ENCODE results near the gene GGT6.

Gene GGT6

DNA sequence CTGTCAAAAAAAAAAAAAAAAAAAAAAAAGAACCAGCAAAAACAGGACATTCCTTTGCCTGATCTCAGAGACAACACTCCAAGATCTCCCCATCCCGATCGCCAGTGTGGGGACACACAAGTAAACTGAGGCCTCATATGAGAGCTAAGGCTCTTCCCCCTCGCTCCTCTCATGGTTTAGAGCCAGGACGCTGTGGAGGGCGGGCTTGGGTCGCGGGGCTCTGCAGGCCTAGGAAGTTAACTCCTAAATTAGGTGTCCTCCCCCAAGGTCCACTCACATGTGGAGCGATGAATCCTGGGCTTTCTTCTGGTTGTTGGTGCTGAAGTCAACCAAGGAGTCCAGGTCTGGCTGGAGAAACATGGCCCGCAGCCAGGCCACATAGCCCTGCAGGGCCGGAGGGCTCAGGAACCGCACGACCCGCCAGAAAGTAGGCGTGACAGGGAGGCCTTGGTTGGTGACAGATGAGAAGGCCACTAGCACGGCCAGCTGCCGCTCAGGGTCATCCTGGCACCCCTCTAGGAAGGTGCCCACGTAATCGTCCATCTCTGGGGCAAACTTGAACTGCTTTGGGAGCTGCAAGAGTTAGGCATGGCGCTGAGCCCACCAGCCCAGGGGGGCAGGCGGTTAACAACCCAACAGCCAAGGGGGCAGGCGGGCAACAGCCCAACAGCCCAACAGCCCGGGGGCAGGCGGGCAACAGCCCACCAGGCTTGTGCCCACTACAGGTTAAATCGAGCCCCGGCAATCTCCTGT is 10.4 kb downstream of the GGT6 start:
- DNase-seq: no peak

DNA sequence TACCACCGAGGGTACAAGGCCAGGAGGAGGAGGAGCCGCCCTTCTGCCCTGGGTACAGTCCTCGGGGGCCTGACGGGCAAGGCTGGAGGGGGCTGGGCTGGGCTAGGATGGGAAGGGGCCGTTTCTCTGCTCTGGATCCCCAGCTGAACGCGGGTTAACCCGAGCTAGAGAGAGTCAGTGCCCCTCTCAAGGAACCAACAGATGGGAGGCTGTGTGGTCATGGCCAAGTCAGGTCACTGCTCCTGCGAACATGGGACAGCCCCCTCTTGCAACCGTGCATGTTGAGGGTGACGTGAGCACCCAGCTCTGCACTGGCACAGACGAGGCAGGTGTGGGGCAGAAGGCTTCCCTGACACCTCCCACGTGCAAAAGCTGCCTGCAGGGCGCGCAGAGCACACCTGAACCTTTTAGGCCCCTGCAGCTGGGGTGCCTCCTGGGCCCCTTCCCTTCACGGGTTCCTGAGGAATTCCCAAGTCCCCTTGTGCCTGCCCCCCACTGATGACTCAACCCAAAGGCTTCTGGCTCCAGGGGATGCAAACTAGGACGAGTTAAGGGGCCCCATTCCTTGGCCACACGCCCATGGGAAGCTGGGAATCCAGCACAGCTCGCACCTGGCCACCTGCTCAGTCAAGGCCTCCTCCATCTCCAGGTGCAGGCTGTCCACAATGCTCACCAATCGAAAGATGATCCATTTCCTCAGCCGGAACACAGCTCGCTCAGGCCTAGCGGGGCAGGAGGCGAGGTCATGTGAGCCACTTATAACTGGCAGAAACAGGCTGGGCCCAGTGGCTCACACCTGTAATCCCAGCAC is 11.5 kb downstream of the GGT6 start:
- no peak for DNase-seq

DNA sequence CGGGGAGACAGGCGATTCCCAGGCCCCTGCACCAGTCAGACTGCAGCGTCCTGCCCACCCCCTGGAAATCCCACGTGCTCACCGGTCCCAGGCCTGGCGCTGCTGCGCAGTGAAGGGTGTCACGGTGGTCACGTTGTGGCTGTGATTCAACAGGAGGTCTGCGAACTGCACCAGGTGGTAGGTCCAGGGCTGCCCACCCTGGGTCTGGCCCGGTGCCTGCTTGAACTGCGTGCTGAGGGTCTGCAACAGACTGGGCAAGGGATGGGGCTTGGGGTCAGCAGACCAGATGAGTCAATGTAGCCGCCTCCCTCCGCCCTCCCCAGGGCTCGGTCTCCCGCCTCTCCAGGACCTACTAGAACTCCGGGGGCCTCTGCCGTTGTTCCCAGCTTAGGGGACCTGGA is 12.3 kb downstream of the GGT6 start:
- DNase-seq: no peak

DNA sequence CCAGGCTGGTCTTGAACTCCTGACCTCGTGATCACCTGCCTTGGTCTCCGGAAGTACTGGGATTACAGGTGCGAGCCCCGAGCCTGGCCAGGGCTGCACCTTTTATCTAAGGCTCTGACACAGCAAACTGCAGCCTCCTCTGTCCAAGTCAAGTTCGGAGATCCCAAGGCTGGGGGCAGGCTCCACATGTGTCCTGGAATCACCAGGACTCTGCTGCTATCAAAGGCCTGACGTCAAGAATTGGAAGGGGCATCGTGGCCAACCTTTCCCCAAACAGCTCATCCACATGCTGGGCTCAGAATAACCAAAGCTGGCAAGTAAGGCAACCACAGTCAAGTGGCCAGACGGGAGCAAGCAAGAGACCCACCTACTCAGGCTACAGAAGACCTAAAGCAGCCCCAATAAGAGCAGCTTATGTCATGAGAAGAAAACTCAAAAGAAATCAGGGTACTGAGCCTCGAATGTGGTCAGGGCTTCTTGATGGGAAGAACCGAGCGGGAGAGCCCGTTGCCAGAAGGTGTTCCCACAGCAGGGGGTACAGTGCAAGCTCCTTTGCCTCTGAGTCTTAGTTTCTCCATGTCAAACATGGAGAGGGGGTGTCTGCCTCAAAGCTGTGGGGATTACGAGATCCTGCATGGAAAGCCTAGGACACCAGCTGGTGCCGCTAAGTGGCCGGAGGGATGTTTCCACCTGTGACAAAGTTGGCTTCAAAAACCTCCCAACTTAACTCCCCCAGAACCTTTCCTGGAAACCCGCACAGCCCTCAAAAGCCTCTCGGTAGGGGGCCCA is 13.1 kb downstream of the GGT6 start:
- DNase-seq: no peak

DNA sequence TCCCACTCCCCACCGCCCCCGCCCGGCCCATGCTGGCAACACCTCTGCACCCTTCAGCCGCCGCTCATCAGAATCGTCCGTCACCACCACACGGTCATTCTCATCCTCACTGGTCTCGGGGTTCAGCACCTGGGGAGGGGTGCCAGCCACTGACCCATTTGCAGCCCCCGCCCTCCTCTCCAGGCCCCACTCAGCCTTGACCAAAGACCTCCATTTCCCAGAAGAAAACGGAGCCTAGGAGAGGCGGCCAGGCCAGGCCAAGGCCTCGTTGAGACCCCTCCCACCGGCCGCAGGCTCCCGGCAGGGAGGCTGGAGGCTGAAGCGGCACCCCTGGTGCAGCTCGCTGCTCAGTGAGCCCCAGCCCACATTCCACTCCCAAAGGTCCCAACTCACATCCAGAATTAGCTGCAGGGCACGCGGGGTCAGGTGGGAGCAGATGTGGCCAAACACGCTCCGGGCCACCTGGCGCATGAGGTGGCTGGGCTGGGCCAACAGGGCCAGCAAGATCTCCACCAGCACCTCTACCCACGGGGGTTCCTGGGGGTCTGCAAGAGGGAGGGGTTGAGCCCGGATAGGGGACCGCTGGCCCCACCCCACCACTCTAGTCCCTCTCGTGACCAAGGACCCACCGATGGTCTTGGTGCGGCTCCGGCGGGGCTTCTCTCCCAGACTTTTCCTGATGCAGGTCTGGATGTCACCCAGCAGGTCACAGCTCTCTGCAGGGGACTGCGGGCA is 15.0 kb downstream of the GGT6 start:
- no peak for DNase-seq

DNA sequence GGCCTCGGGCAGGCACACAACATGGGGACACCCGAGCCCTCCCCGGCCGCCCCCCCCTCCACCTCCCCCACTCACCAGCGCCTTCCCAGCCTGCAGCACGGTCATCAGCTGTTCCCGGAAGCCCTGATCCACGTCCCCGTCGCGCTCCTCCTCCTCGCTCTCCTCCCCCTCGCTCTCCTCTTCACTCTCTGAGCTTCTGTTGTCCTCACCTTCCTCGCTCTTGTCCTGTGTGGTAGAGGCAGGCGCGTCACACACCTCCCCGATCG is 15.5 kb downstream of the GGT6 start:
- DNase-seq: no peak

DNA sequence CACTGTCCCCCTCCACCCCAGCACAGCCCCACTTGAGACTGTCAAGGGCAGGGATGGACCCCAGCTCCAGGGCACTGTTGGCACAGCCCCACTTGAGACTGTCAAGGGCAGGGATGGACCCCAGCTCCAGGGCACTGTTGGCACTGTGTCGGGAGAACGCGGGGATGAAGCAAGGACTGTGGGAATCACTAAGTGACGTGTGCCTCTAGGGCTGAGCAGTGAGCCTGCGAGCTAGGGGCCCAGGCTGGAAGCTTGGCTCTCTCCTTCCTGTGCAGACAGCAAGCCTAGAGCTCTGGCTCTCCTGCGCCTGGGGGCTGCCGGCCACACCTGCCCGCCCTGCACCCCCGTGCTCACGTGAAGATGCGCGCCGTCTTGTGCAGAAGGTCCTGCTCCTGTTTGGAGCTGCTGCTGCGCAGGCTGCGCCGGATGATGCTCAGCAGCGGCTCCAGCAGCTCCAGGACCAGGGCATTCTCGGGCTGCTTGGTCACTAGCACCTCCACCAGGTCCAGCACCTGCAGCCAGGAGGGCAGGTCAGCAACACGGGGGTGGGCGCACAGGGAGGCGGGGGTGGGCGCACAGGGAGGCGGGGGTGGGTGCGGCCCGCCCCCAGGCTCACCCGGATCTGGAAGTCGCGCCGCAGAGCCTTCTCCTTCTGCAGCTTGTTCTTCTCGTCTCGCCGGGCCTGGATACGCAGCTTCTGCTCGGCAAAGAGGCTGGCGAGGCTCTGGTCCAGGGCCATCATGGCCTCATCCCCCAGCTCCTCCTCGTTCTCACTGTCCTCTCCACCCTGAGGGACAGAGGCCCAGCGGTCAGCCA is 16.0 kb downstream of the GGT6 start:
- no peak for DNase-seq

DNA sequence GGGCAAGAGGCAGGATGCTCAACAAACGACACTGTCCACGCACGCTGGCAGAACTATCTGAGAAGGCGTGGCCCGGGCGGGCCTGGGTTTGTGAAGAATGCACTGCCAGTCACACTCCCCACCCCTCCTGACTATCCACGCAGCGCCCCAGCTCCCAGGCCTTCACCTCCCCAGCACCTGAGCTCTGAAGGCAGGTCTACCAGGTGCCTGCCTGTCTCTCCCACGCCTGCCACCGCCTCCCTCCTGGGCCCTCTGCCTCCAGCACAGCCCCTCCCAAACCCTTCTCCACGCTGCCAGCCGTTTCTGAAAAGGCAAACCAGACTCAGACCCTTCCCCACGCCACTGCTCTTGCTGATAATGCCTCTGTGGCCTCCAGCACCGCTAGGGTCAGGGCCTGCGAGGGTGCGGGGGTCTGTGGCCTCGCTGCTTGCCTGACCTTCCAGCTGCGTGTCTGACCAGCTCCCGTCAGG is 16.8 kb downstream of the GGT6 start:
- DNase-seq: no peak

DNA sequence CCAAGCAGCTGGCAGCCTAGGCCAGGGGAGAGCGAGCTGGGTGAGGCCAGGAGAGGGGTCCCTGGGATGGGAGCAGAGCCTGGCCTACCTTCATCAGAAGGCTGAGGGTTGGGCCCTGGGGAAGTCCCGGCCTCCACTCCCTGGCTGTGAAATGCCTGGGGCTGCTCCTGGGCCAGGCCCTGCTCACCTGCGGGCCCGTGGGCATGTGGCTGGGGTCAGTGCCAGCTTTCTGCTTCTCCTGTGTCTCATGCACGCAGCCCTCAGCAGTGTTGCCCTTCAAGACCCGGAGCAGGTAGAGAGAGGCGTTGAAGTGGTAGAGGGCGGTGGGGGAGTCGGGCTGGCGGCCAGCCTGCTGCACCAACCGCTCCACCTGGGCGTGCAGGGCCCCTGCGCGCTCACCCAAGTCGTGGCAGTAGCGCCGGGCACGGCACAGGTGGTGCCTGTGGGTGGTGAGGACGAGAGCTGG is 17.6 kb downstream of the GGT6 start:
- no peak for DNase-seq

DNA sequence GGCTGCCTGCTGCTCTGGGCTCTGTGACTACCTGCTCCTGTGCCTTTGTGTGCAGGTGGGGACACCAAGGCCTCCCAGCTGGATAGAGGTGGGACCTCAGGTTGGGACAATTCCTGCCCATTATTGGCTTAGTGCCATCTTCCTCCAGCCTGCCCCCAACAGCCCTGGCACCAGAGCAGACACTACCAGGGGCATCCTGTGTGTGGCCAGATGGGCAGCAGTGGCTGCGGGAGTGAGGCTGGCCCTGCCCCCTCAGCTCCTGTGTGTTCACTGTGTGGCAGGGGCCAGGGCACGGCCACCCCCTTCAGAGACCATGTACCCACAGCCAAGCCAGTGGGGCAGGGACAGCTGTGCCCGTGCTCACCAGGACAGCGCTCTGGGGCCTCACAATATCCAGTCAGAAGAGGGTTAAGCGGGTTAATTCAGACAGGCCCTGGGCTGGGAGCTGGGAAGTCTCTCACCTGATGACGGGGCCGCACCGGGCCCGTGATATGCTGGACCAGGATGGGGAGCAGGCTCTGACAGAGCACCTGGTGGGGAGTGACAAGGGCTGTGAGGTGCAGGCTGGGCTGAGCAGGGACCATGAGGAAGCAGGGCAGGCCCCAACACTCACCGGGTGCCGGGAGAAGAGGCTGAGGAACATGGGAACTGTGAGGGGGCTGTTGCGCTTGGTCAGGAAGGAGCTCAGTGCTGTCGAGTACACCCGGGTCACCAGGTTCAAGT is 18.2 kb downstream of the GGT6 start:
- DNase-seq: no peak

DNA sequence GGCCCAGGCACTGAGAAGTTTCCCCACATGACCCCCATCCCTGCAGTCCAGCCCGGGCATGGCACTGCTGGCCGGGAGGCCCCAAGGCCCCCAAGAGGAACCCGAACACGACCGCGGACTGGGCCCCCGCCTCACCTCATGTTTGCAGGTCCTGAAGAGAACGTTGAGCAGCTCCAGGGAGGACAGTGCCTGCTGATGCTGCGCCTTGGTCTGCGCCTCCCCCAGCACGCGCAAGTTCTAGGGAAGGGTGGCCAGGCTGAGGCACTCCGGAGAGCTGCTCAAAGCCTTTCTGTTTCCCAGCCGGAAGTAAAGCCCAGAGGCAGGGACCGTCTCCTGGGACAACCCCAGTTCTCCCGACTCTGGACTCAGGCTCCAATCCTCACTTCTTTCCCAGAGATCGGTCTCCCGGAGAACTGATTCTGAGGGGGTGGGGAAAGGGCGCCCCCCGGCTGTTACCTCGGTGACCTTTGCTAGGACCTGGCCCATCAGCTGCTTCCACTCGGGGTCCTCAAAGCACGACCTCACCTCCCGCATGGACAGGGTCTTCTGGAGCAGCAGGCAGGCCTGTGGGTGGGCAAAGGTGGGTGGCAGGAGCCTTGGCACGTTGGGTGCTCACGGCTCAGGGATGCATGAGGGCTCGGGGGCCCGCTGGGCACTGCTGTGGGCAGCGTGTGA is 18.9 kb downstream of the GGT6 start:
- DNase-seq: no peak

DNA sequence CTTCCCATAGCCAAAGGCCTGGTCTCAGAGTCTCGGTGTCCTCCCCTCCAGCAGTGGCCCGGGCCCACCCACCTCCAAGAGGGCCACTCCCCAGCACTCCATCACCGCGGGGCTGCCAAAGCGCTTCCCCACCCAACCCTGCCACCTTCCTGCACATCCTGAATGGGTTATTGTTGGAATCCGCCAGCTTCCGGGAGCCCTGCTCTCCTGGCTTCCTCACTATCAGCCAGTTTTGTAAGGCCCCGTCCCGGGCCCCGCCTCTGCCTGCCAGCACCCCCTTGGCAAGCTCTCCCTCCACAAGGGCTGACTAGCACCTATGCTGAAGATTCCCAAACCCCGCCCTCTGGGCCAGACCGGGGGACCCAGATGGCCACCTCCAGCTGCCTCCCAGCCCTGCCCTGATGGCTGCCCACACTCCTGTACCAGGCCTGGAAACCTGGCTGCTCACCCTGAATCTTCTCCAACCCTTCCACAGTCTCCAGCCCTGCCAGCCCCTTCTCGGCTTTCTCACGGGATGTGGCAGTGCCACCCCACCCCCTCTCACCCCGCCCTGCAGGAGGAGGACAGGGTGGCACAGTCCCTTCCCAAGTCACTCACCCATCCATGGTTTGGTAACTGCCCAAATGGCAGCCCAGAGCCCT is 19.6 kb downstream of the GGT6 start:
- no peak for DNase-seq

DNA sequence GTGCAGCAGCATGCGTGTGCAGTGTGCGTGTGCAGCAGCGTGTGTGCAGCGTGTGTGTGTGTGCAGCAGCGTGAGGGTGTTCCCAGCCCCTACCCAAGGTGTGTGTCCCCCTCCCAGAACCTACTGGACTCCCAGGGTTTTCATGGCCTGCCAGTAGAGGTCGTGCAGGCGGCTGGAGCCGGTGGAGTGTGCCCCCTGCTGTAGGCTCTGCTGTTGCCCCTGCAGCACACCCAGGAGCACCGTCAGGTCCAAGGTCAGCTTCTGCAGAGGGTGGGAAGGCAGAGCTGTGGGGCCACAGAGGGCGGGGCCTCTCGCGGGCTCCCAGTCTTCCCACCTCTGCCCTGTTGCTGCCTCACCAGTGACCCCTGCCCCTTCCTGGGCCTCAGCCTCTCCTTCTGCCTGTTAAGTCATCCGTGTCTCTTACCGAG is 20.1 kb downstream of the GGT6 start:
- no peak for DNase-seq

DNA sequence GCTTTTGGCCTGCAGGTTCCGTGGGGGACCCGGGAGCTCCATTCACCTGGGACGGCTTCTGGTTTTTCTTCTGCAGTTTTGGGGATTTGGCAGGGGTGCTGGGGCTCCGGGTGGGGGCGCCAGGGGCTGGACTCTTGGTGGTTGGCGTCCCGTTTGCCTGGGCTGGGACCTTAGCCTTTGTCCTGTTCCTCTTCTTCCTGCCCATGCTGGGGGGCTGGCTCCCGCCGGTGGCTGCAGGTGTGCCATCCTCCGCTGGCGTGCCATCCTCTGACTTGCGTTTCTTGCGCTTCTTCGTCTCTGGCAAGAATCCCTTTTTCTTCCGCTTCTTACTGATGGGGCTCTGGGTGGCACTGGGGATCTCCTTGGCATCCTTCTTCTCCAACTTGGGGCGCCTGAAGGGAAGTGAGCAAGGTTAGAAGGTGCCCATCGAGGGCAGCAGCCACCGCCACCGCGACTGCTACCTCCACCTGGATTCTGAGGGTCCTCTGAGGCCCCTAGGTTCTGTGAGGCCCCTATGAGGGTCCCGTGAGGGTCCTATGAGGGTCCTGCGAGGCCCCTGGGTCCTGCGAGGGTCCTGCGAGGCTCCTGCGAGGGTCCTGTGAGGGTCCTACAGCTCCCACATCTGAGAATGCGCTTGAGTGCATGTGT is 20.7 kb downstream of the GGT6 start:
- no peak for DNase-seq

DNA sequence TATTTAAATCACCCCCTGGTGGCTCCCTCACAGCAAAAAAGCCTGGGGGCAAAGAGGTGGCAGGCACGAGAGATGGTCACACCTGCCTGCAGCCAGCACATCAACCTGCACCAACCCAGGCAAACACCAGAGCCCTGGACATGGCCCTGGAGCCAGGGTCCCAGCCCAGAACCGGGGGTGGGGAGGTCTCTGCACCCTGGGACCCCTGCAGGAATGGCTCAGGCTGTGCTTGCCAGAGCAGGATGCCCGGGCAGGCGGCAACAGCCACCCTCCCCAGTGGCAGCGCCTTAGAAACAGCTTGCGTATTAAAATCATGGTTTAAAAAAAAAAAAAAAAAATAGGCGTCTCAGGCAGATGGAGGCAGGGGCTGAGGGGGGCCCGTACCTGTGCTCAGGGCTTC is 21.4 kb downstream of the GGT6 start:
- no peak for DNase-seq

DNA sequence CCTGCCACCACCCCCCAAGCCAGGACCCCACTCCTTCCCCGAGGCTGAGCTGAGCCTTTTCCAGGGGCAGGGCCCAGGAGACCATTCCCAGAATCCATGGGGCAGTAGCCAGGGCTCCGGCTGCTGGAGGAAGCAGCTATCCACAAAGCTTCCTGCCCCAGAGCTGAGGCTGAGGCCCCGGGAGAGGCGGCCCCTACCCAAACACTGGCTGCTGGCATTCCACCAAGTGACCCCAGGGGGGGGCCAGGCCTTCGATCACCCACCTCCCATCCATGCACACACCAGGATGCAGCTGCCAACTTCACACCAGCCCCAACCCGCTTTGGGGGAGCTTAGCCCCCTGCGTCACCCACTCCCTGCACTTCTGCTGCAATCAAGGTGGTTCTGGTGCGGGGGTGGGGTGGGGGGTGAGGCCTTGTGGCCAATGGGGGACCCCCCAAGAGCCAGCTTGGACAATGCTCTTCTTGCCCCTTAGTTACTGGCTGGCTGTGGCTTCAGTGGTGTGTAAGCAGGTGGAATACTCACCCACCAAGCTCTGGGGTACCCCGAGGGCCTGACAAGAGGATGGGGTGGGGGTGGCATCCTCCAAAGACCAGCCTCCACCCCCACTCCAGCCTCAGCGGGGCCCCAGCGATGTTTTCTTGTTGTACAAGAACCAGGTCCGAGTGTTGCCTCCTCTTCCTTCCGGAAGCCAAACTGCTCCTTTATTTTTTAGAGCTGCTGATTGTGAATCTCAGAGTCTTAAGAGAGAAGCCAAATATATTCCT is 22.0 kb downstream of the GGT6 start:
- no peak for DNase-seq

DNA sequence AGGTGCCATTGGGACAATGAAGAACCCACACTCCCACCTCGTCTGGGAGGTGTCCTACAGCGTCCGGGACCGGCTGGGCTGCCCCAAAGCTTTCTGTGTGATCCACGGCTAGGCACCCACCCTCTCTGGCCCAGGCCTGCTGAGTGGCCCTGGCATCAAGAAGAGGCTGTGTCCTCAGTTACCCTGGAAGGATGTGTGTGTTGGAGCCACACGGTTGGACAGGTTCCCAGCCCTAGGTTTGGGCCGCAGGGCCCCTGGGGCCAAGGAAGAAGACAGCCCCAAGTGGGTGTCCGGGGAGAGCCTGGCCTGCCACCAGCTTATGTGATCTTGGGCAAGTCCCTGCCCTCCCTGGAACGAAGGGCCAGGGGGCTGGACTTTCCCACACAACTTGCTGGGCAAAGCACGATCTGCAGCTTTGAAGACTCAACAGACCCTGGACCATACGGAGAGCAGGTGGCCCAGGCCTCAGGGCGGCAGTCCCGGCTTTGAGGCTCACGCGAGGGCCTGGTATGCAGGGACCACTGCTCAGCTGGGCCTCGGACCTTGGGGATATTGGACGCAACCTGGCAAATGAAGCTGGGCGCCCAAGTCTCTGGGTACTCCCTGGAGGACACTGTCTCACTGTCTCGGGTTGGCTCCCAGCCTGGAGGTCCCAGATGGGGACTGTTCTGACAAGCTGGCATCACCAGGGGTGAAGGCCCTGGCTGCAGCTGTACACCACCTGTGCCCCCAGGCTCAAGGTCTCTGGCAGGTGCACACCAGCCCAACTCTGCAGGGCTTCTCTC is 22.7 kb downstream of the GGT6 start:
- DNase-seq: no peak
